ENCODE measurements around the gene GPR137.
"Not testable (repeated sequence)": the region's sequence is repeated elsewhere in the genome, so short reads cannot be mapped to it uniquely, and the experiment has no call there.

GPR137 gene

DNA sequence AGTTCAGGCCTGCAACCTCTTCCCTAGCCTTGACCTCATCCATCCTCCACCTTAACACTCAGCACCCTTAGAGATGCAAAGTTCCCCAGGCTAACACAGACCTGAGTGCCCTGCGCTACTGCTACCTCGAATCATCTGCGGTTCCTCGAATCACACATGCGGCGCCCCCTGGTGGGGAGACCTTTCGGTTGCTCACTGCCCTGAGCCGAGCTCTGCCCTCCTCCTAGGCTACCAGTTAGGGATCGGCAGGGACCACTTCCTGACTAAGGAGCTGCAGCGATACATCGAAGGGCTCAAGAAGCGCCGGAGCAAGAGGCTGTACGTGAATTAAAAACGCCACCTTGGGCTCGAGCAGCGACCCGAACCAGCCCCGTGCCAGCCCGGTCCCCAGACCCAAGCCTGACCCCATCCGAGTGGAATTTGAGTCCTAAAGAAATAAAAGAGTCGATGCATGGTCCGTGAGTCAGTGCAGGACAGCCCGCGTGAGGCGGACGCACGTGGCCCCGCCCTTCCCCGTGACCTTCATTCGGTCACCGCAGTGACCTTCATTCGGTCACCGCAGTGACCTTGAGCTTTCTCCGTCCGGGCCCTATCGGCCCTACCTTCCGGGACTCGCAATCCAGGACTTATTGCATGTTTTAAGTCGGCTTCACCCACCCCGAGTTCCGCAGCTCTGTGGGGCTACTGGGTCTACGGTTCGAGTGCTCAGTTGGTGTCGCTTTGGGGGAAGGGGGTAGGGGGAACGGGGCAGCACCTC is 18.8 kb downstream of the GPR137 start:
- peak; percentile 83 for DNase-seq (ENCODE audit: low read depth, low spot score)
- H3K36me3 ChIP-seq (ENCODE audit: insufficient read depth, low read length) = no peaks in the 10 kb centered on the region
- peak overlapping the region; percentile 96 for H3K27ac ChIP-seq
- H3K4me3 ChIP-seq = peak overlapping the region; percentile 99
- H3K9ac ChIP-seq (ENCODE audit: insufficient read length) = peak overlapping the region; percentile 94
- H3K9me3 ChIP-seq (ENCODE audit: low read depth, low read length) = no peaks in the 10 kb centered on the region
- TF ChIP-seq EZH2 (IDR thresholded peaks at IDR 0.05) (no peak), POLR2AphosphoS5 (IDR thresholded peaks at IDR 0.05; ENCODE audit: borderline replicate concordance, low read depth, low read length) (peak; percentile 88)

DNA sequence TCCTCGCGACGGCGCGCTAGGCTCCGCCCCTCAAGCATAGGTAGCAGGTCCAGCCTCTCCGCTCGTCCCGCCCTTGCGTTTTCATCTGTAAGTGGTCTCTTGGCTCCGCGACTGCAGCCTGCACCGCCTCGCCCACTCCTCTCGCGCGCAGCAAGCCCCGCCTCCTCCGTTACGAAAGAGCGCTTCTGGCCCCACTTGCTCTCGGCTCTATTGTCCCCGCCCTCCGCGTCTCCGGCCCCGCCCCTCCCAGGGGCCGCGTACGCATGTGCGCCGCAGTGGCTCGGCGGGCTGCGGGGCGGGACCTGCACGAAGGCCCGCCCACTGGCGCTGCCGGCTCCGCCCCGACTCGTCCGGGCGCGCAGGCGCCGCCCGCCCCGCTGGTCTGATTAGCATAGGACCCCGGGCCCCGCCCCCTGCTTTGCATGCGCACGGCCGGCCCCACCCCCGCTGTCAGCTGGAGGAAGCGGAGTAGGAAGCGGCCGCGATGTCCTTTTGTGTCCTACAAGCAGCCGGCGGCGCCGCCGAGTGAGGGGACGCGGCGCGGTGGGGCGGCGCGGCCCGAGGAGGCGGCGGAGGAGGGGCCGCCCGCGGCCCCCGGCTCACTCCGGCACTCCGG is 19.5 kb downstream of the GPR137 start, which contains the start of gene ESRRA:
Gene ESRRA, plus strand, starts transcription at position 450 of the 616 bp plus-strand sequence. CDS start 1,656 bp downstream, outside the sequence.
- Histone ChIP-seq H3K27ac (peak within 1 kb of the TSS; percentile 96), H3K9me3 (ENCODE audit: low read depth, low read length) (no peaks in the 10 kb centered on the region), H3K9ac (ENCODE audit: insufficient read length) (peak within 1 kb of the TSS; percentile 94), H3K4me3 (peak within 1 kb of the TSS; percentile 99), H3K36me3 (ENCODE audit: insufficient read depth, low read length) (no peaks in the 10 kb centered on the region)
- TF ChIP-seq FOXP2 (optimal IDR thresholded peaks at IDR 0.05; ENCODE audit: control extremely low read depth, extremely low read length, insufficient read depth) (no peak), EZH2 (IDR thresholded peaks at IDR 0.05) (no peak), POLR2AphosphoS5 (IDR thresholded peaks at IDR 0.05; ENCODE audit: borderline replicate concordance, low read depth, low read length) (peak; percentile 46; the same call in 1 of the 2 replicates)
- peak; percentile 96 for DNase-seq (ENCODE audit: low read depth, low spot score)

DNA sequence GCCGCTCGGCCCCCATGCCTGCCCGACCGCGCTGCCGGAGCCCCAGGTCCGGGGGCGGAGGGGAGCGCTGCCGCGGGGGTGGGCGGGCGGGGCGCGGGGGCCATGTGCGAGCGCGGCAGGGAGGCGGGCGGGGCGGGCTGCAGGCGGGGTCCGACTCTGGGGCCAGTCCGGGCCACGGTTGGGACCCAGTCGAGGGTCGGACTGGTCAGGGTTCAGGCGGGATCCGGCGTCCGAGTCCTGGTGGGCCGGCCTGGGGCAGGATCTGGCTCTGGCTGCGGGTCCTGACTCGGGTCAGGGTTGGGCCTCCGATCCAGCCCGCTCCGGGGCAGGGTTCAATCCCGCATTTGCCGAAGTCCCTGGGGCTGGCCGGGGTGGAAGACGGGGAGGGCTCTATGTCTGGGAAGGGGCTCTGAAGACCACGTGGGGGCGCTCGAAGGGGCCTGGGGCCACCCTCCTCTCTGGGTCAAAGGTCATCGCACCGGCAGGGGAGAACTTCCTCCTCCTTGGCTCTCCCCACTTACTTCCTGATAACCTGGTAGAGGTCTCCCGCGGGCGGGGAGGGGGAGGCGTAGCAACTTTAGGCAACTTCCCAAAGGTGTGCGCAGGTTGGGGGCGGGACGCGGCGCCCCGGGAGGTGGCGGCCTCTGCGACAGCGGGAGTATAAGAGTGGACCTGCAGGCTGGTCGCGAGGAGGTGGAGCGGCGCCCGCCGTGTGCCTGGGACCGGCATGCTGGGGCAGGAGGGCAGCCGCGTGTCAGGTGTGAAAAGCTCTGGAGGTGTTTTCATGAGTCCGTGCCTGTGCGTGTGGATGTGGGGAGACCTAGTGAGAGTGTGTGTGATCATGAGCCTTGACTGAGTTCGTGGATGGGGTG is 20.3 kb downstream of the GPR137 start:
- Histone ChIP-seq H3K4me3 (peak overlapping the region; percentile 84), H3K9me3 (ENCODE audit: low read depth, low read length) (no peaks in the 10 kb centered on the region), H3K36me3 (ENCODE audit: insufficient read depth, low read length) (no peaks in the 10 kb centered on the region), H3K9ac (ENCODE audit: insufficient read length) (peak overlapping the region; percentile 80), H3K27ac (peak overlapping the region; percentile 31; the same call in 1 of the 2 replicates)
- TF ChIP-seq EZH2 (IDR thresholded peaks at IDR 0.05) = no peak
- no peak; the same call in 1 of the 2 replicates for TF ChIP-seq POLR2AphosphoS5 (IDR thresholded peaks at IDR 0.05; ENCODE audit: borderline replicate concordance, low read depth, low read length)
- no peak for TF ChIP-seq FOXP2 (optimal IDR thresholded peaks at IDR 0.05; ENCODE audit: control extremely low read depth, extremely low read length, insufficient read depth)
- DNase-seq (ENCODE audit: low read depth, low spot score) = no peak

DNA sequence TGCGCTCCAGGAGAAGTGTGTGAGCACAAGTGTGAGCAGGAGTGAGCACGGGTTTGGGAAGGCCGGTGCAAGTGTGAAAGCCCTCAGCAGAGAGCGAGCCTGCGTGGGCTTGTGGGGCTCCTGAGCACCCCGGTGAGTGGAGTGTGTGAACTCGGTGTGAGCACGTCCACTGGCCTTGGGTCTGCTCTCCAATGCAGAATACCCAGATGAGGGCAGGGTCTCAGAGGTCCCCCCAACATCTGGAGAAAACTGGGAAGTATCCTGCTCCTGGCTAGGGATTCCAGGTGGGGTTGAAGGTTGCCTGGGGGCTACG is 20.9 kb downstream of the GPR137 start:
- peak overlapping the region; percentile 84 for H3K4me3 ChIP-seq
- no peak for DNase-seq (ENCODE audit: low read depth, low spot score)
- H3K27ac ChIP-seq = peak overlapping the region; percentile 31; the same call in 1 of the 2 replicates
- peak overlapping the region; percentile 80 for H3K9ac ChIP-seq (ENCODE audit: insufficient read length)
- H3K9me3 ChIP-seq (ENCODE audit: low read depth, low read length) = no peaks in the 10 kb centered on the region
- no peaks in the 10 kb centered on the region for H3K36me3 ChIP-seq (ENCODE audit: insufficient read depth, low read length)
- TF ChIP-seq EZH2 (IDR thresholded peaks at IDR 0.05) (no peak), FOXP2 (optimal IDR thresholded peaks at IDR 0.05; ENCODE audit: control extremely low read depth, extremely low read length, insufficient read depth) (no peak), POLR2AphosphoS5 (IDR thresholded peaks at IDR 0.05; ENCODE audit: borderline replicate concordance, low read depth, low read length) (no peak)

GRCh38 chr11:64306876-64307622 is 21.4 kb downstream of the GPR137 start:
- Histone ChIP-seq H3K36me3 (ENCODE audit: insufficient read depth, low read length) (no peaks in the 10 kb centered on the region), H3K9ac (ENCODE audit: insufficient read length) (no peak overlapping the region), H3K27ac (no peak overlapping the region), H3K4me3 (peak overlapping the region; percentile 84), H3K9me3 (ENCODE audit: low read depth, low read length) (no peaks in the 10 kb centered on the region)
- DNase-seq (ENCODE audit: low read depth, low spot score) = no peak
- no peak for TF ChIP-seq POLR2AphosphoS5 (IDR thresholded peaks at IDR 0.05; ENCODE audit: borderline replicate concordance, low read depth, low read length)
- no peak for TF ChIP-seq EZH2 (IDR thresholded peaks at IDR 0.05)
- TF ChIP-seq FOXP2 (optimal IDR thresholded peaks at IDR 0.05; ENCODE audit: control extremely low read depth, extremely low read length, insufficient read depth) = no peak

DNA sequence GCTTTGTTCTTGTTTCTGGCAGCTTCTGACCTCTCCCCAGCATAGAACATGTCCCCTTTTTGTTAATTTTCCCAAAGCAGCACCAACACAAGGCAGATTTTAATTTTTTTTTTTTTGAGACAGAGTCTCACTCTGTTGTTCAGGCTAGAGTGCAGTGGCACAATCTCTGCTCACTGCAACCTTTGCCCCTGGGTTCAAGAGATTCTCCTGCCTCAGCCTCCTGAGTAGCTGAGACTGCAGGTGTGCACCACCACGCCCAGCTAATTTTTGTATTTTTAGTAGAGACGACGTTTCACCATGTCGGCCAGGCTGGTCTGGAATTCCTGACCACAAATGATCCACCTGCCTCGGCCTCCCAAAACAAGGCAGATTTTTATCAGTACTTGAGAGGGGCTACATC is 22.1 kb downstream of the GPR137 start:
- not testable (repeated sequence) for H3K27ac ChIP-seq; H3K9me3 ChIP-seq (ENCODE audit: low read depth, low read length); H3K36me3 ChIP-seq (ENCODE audit: insufficient read depth, low read length); DNase-seq (ENCODE audit: low read depth, low spot score); H3K9ac ChIP-seq (ENCODE audit: insufficient read length); H3K4me3 ChIP-seq

GRCh38 chr11:64312947-64313346 is 27.3 kb downstream of the GPR137 start:
- no peak for DNase-seq (ENCODE audit: low read depth, low spot score)
- no peaks in the 10 kb centered on the region for H3K9me3 ChIP-seq (ENCODE audit: low read depth, low read length)
- H3K4me3 ChIP-seq = no peak overlapping the region
- H3K27ac ChIP-seq = no peak overlapping the region
- no peak overlapping the region for H3K9ac ChIP-seq (ENCODE audit: insufficient read length)
- no peak for TF ChIP-seq FOXP2 (optimal IDR thresholded peaks at IDR 0.05; ENCODE audit: control extremely low read depth, extremely low read length, insufficient read depth)
- TF ChIP-seq POLR2AphosphoS5 (IDR thresholded peaks at IDR 0.05; ENCODE audit: borderline replicate concordance, low read depth, low read length) = no peak; the same call in 1 of the 2 replicates
- no peak for TF ChIP-seq EZH2 (IDR thresholded peaks at IDR 0.05)
- peaks cover 5% of the 10 kb centered on the region; the same call in 1 of the 2 replicates for H3K36me3 ChIP-seq (ENCODE audit: insufficient read depth, low read length)

Measured in SK-N-MC (cell line).